IMR-90 (cell line): ENCODE results near the gene MLLT3. TPM values are rescaled to one million over a fixed set of nuclear protein-coding genes. Genes with fewer than 3 reads are reported as not detected.

Source experiments
- ATAC-seq: fragments of 200-7000 bp; cut with Tn5 transposase; 2 replicates; pipeline ENCODE4 v1.9.1; 2020; ENCODE audit warnings: low read depth, mild to moderate bottlenecking, moderate library complexity
- BruUV-seq: library from RNA; stranded (reverse); fragments of 400-500 nt; replicated peaks from 2 replicates; lab custom pipeline; 2021; lab: Mats Ljungman, UMichigan
- CTCF ChIA-PET: fragments of 300-600 bp; formaldehyde crosslinking; extraction: SDS; loops from one replicate; lab custom pipeline; 2021; ENCODE audit warnings: antibody characterized with exemption; lab: Yijun Ruan, JAX
- POLR2A ChIA-PET: fragments of 300-600 bp; sonication (Branson Sonifier 250); formaldehyde crosslinking; loops from one replicate; lab custom pipeline; 2022; ENCODE audit warnings: antibody characterized with exemption; ENCODE audit not compliant: unreplicated experiment; lab: Charles Lee
- DNase-seq: peaks from one replicate; pipeline ENCODE4 v3.0.0; 2013
- H2AFZ ChIP-seq: replicated peaks from 2 replicates; pipeline ENCODE3; 2013; ENCODE audit warnings: low read length, mild to moderate bottlenecking; ENCODE audit not compliant: poor library complexity
- H2AK5ac ChIP-seq: 2 replicates; pipeline ENCODE4 v1.6.1; 2013; ENCODE audit warnings: low read depth, low read length, inconsistent platforms
- H2AK9ac ChIP-seq: replicated peaks from 2 replicates; pipeline ENCODE3; 2013; ENCODE audit warnings: mild to moderate bottlenecking, low read depth, low read length, moderate library complexity; ENCODE audit not compliant: poor library complexity
- H2BK120ac ChIP-seq: 2 replicates; pipeline ENCODE4 v1.6.1; 2013; ENCODE audit warnings: low read depth, low read length, inconsistent platforms
- H2BK15ac ChIP-seq: 3 replicates; pipeline ENCODE4 v1.6.1; 2013; ENCODE audit warnings: low read depth, low read length, inconsistent platforms
- H2BK20ac ChIP-seq: 2 replicates; pipeline ENCODE4 v1.6.1; 2013; ENCODE audit warnings: low read depth, mild to moderate bottlenecking, inconsistent platforms, low read length, moderate library complexity
- H2BK5ac ChIP-seq: 2 replicates; pipeline ENCODE4 v1.6.1; 2013; ENCODE audit warnings: mild to moderate bottlenecking, low read depth, low read length, inconsistent platforms; ENCODE audit not compliant: poor library complexity, severe bottlenecking
- H3K14ac ChIP-seq: replicated peaks from 2 replicates; pipeline ENCODE4 v1.6.1; 2013; ENCODE audit warnings: low read depth, low read length, inconsistent platforms
- H3K18ac ChIP-seq: 2 replicates; pipeline ENCODE4 v1.6.1; 2013; ENCODE audit warnings: low read depth, low read length, control low read depth
- H3K23ac ChIP-seq: 2 replicates; pipeline ENCODE4 v1.6.1; 2013; ENCODE audit warnings: low read depth, low read length, inconsistent platforms
- H3K27ac ChIP-seq: 2 replicates; pipeline ENCODE4 v1.5.1; 2013; ENCODE audit warnings: mild to moderate bottlenecking, control low read depth, low read length; ENCODE audit not compliant: insufficient read depth
- H3K27me3 ChIP-seq: 2 replicates; pipeline ENCODE4 v1.6.1; 2013; ENCODE audit warnings: low read length; ENCODE audit not compliant: control insufficient read depth, insufficient read depth
- H3K36me3 ChIP-seq: 2 replicates; pipeline ENCODE4 v1.6.1; 2013; ENCODE audit warnings: low read length, mixed read lengths; ENCODE audit not compliant: control insufficient read depth, insufficient read depth
- H3K4ac ChIP-seq: 2 replicates; pipeline ENCODE4 v1.6.1; 2013; ENCODE audit warnings: low read depth, low read length, inconsistent platforms
- H3K4me1 ChIP-seq: 2 replicates; pipeline ENCODE4 v1.6.1; 2013; ENCODE audit warnings: low read length, mixed read lengths; ENCODE audit not compliant: control insufficient read depth, insufficient read depth
- H3K4me2 ChIP-seq: 2 replicates; pipeline ENCODE4 v1.6.1; 2013; ENCODE audit warnings: low read depth, mild to moderate bottlenecking, control low read depth, low read length, moderate library complexity
- H3K4me3 ChIP-seq: 2 replicates; pipeline ENCODE4 v1.5.1; 2013; ENCODE audit warnings: low read depth, mild to moderate bottlenecking, control low read depth, low read length, moderate library complexity; ENCODE audit not compliant: insufficient read depth
- H3K56ac ChIP-seq: 2 replicates; pipeline ENCODE4 v1.6.1; 2013; ENCODE audit warnings: low read length, inconsistent platforms; ENCODE audit not compliant: insufficient read depth; ENCODE audit errors: extremely low read depth
- H3K79me1 ChIP-seq, 2 experiments: 2 replicates each; pipeline ENCODE4 v1.6.1; 2013; ENCODE audit warnings: low read length in 2 of 2, inconsistent platforms in 1 of 2, low read depth in 1 of 2
- H3K9ac ChIP-seq: 2 replicates; pipeline ENCODE4 v1.6.1; 2013; ENCODE audit warnings: low read depth, low read length, control low read depth
- H3K9me1 ChIP-seq: 2 replicates; pipeline ENCODE4 v1.6.1; 2013; ENCODE audit warnings: low read length, inconsistent platforms; ENCODE audit not compliant: insufficient read depth
- H3K9me3 ChIP-seq: 2 replicates; pipeline ENCODE4 v1.6.1; 2013; ENCODE audit warnings: low read length; ENCODE audit not compliant: control insufficient read depth, insufficient read depth
- H4K20me1 ChIP-seq: 2 replicates; pipeline ENCODE4 v1.6.1; 2013; ENCODE audit warnings: low read length, inconsistent platforms; ENCODE audit not compliant: insufficient read depth
- H4K5ac ChIP-seq: 2 replicates; pipeline ENCODE4 v1.6.1; 2013; ENCODE audit warnings: mild to moderate bottlenecking, low read depth, low read length, control low read depth
- H4K8ac ChIP-seq, 2 experiments: 2 replicates each; pipeline ENCODE4 v1.6.1; 2013; ENCODE audit warnings: low read depth in 2 of 2, low read length in 2 of 2, control low read depth in 1 of 2, inconsistent platforms in 1 of 2
- H4K91ac ChIP-seq: 2 replicates; pipeline ENCODE4 v1.6.1; 2013; ENCODE audit warnings: low read depth, low read length, inconsistent platforms; ENCODE audit not compliant: insufficient read depth
- CHD1 ChIP-seq: IDR thresholded peaks from 2 replicates; pipeline ENCODE4 v1.6.1; 2012; ENCODE audit warnings: low read depth, low read length, improper control_type of control experiment
- ELK1 ChIP-seq: fragments of 150-350 bp; IDR thresholded peaks from 2 replicates; pipeline ENCODE4 v1.6.1; 2016; ENCODE audit warnings: low read depth, mild to moderate bottlenecking, low read length, moderate library complexity, borderline replicate concordance
- MAZ ChIP-seq: IDR thresholded peaks from 2 replicates; pipeline ENCODE4 v1.6.1; 2012; ENCODE audit warnings: low read depth, mild to moderate bottlenecking, low read length, improper control_type of control experiment, moderate library complexity, borderline replicate concordance
- NFE2L2 ChIP-seq: fragments of 150-350 bp; IDR thresholded peaks from 2 replicates; pipeline ENCODE4 v1.6.1; 2016; ENCODE audit warnings: low read depth, mild to moderate bottlenecking, low read length
- RAD21 ChIP-seq: IDR thresholded peaks from 2 replicates; pipeline ENCODE4 v1.6.1; 2012; ENCODE audit warnings: low read length, improper control_type of control experiment
- RFX5 ChIP-seq: IDR thresholded peaks from 2 replicates; pipeline ENCODE4 v1.8.0; 2012; ENCODE audit warnings: low read depth, mild to moderate bottlenecking, low read length, moderate library complexity
- SMC3 ChIP-seq: fragments of 150-350 bp; IDR thresholded peaks from 2 replicates; pipeline ENCODE4 v1.6.1; 2016; ENCODE audit warnings: low read depth, mild to moderate bottlenecking, antibody characterized with exemption, low read length, moderate library complexity
- USF2 ChIP-seq: fragments of 150-350 bp; IDR thresholded peaks from 2 replicates; pipeline ENCODE4 v1.6.1; 2017; ENCODE audit warnings: mild to moderate bottlenecking, antibody characterized with exemption, low read length, low read depth
- WGBS, 2 experiments: methylation state at CpG; one replicate each; pipeline versions ENCODE4 v1.1.5 to v1.1.7; 2013; ENCODE audit warnings: missing lambda C conversion rate in 2 of 2; ENCODE audit not compliant: insufficient read length in 1 of 2; ENCODE audit errors: extremely low coverage in 2 of 2; 5-methylcytosine and 5-hydroxymethylcytosine counted together
- dilution Hi-C: fragments of 300-500 bp; cut with HindIII; formaldehyde crosslinking; loops from one replicate; pipeline ENCODE4 v1.14.3; 2018; ENCODE audit warnings: low sequenced_read_pairs; ENCODE audit not compliant: unreplicated experiment
- in situ Hi-C: fragments of 300-500 bp; cut with MboI; formaldehyde crosslinking; loops from 3 replicates; pipeline ENCODE4 v1.14.3; 2019; ENCODE audit warnings: low sequenced_read_pairs, inconsistent platforms, mixed read lengths
- intact Hi-C: fragments of 100-400 bp; cut with micrococcal nuclease; formaldehyde crosslinking; loops from 2 replicates; pipeline ENCODE4 v1.10.0; 2022
- polyA plus RNA-seq, 3 experiments: library from polyadenylated mRNA; depleted of rRNA; stranded (reverse); fragments of >200 nt; gene quantifications; 2 replicates each; pipeline ENCODE4 v1.2.3, GENCODE V29; 2012; ENCODE audit warnings: low replicate concordance in 1 of 3
- total RNA-seq: library from RNA; depleted of rRNA; stranded (reverse); fragments of >200 nt; gene quantifications from 2 replicates; pipeline ENCODE4 v1.2.3, GENCODE V29; 2012

Gene MLLT3
- total and polyA plus RNA-seq, 2 of the 4 experiments (the other 2 are of a cell fraction): 10.4 to 21.1 TPM

- no peak overlapping the region for H3K18ac ChIP-seq
- no peaks in the 10 kb centered on the region for H3K27me3 ChIP-seq
- no peak overlapping the region for H3K27ac ChIP-seq
- H4K20me1 ChIP-seq: no peaks in the 10 kb centered on the region
- ATAC-seq (no peak), DNase-seq (no peak)
- no peak overlapping the region for H3K4me2 ChIP-seq
- H4K91ac ChIP-seq: no peak overlapping the region
- CTCF ChIA-PET: no interaction called here
- no peak overlapping the region for H3K9ac ChIP-seq
- H3K9me1 ChIP-seq: peaks cover 2% of the 10 kb centered on the region; the same call in 1 of the 2 replicates
- H4K8ac ChIP-seq: no peak overlapping the region
- no peaks in the 10 kb centered on the region for H3K9me3 ChIP-seq
- H2BK120ac ChIP-seq: no peak overlapping the region
- H2BK15ac ChIP-seq: no peak overlapping the region
- H3K79me1 ChIP-seq: peaks cover 4 to 7% of the 10 kb centered on the region in 2 experiments; a peak in 2 of 4 replicates
- peaks cover 4% of the 10 kb centered on the region; the same call in 1 of the 2 replicates for H3K36me3 ChIP-seq
- no peak overlapping the region for H2AK9ac ChIP-seq
- no peak overlapping the region for H3K23ac ChIP-seq
- 83% methylated on average over 4 of the region's 4 CpGs; no CpG with 5 or more reads in 1 of the 2 experiments for WGBS, 2 experiments
- H2BK5ac ChIP-seq: no peak overlapping the region
- TF ChIP-seq CHD1 (no peak), USF2 (no peak), ELK1 (no peak), RAD21 (no peak), MAZ (no peak), RFX5 (no peak), NFE2L2 (no peak), SMC3 (no peak)
- intact Hi-C loops: no loop called here
- peaks cover 2% of the 10 kb centered on the region; the same call in 1 of the 2 replicates for H3K4me1 ChIP-seq
- BruUV-seq: no TSS peak
- H3K4me3 ChIP-seq: no peak overlapping the region
- no peak overlapping the region for H2BK20ac ChIP-seq
- no peak overlapping the region for H4K5ac ChIP-seq
- no peak overlapping the region for H2AFZ ChIP-seq
- no peak overlapping the region for H3K4ac ChIP-seq
- dilution Hi-C loops: loop anchor here (25.0 kb wide), 1 partner anchor 574 kb away; no protein-coding TSS in a partner anchor
- H3K56ac ChIP-seq: no peak overlapping the region
- in situ Hi-C loops: no loop called here
- POLR2A ChIA-PET: no interaction called here
- no peak overlapping the region for H2AK5ac ChIP-seq
- H3K14ac ChIP-seq: no peak overlapping the region
Observed at GRCh38 chr9:20363233-20363632, 259.1 kb downstream of the MLLT3 start.
